HG02884 (cell line): ENCODE results near the gene FZD1.
"Not testable (repeated sequence)": the region's sequence is repeated elsewhere in the genome, so short reads cannot be mapped to it uniquely, and the experiment has no call there.

ENCODE experiments used
- ATAC-seq: cut with Tn5 transposase; IDR thresholded peaks from one replicate; pipeline ENCODE4 v1.9.1; 2021; ENCODE audit warnings: mild to moderate bottlenecking, moderate library complexity; ENCODE audit not compliant: unreplicated experiment

FZD1 gene

DNA sequence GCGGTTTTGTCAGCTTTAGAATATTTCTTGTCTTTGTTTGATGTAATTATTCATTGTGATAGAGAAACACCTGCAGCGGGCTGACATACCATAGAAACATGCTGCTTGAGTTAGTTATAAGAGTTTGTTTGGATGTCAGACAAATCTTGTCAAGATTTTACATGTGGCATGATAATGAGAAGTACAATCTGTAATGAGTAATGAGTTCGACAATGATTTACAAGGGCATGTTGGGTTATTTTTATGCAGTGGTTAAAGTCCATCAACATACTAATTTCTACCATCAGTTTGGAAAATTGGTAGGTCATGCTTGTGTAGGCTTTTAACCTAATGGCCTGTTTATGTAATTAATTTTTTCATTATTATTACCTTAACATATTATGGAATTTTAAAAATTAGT, 31.3 kb downstream of the FZD1 start:
- ATAC-seq = no peak

DNA sequence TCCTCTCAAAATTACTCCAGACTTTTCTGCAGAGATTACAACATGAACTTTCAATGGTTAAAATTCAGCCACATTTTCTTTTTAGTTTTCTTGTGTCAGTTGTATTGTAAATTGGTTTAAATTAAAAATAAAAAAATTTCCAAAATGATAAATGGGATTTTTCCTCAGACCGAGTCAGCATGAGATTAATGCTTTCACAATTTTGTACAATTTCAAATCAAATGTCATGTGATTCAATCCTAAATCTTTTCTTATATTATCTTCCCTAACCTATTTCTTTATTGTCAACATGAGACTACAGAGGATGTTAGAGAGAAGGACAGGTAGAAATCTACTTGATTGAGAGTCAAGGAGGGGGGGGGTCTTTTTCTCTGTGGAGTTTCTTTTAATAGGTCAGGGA, 33.7 kb downstream of the FZD1 start:
- ATAC-seq = no peak

DNA sequence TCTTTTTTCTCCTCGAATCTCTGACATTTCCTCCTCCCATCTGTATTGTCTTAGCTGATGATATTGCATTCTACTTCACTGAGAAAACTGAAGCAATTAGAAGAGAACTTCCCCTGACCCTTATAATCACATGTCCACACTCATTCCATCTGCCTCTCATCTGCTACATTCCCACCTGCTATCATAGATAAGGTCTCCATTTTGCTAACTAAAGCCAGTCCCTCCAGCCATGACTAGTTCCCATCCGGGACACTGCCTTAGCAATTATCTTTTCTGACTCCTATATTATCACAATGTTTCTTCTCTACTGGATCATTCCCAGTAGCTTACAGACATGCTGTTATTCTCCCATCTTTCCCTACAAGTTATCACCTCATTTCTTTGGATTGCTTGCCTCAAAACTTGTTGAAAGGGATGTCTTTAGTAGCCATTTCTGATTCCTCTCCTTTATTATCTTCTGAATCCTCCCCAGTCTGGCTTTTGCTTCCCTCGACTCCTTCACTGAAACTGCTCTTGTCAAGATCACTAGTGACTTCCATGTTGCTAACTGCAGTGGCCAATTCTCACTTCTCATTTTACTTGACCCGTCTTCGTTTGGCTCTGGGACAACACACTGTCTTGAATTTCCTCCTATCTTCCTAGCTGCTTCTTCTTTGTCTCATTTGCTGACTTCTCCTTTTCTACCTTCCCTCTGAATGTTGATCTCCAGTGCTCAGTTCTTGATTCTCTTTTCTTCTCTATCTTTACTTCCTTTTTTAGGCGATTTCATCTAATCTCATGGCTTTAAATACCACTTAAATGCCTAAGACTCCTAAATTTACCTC, 35.9 kb downstream of the FZD1 start:
- no peak for ATAC-seq

DNA sequence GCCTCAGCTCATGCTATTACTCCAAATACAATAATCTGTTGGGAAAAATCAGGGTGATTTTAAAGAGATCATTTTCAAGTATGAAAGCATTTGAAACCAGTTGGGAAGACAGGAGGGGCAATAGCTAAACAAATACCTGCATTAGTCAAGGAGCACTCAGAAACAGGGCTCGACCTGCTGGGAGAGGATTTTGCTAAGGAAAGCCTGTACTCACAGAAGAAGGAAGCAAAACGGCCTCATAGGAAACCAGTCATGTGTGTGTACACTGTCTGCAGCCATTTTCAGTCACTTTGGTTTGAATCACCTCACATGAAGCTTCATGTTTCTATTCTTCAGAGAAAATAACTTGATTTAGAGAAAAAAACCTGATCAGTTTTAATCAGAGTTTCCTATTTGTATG, 38.6 kb downstream of the FZD1 start:
- ATAC-seq = no peak

DNA sequence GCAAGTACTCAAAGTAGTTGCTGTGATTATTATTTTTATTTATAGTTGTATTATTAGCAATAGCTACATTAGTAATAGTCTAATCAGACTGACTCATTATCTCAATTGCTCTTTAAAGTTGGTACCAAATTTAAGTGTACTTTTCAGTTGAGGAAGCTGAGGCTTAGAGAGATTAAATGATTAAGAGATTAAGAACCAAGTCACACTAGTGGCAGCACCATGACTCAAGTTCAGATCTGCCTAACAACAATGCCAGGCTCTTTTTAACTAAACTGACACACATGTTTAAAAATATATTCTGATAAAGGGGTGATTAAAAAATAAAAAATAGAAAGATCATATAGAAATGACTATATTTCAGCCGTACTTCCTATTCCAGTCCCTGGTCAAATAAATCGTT, 42.0 kb downstream of the FZD1 start:
- ATAC-seq = no peak

DNA sequence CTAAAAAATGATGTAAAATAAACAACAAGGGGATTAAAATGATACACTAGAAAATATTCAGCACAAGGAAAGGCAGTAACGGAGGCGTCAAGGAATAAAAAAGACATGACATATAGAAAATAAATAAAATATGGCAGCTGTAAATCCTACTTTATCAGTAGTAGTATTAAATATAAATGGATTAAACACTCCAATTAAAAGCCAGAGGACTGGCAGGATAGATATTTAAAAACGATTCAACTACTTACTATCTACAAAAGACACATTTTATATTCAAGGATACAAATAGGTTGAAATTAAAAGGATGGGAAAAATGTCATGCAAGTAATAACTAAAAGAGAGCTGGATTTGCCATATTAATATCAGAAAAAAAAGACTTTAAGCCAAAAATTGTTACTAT, 43.2 kb downstream of the FZD1 start:
- ATAC-seq = no peak

DNA sequence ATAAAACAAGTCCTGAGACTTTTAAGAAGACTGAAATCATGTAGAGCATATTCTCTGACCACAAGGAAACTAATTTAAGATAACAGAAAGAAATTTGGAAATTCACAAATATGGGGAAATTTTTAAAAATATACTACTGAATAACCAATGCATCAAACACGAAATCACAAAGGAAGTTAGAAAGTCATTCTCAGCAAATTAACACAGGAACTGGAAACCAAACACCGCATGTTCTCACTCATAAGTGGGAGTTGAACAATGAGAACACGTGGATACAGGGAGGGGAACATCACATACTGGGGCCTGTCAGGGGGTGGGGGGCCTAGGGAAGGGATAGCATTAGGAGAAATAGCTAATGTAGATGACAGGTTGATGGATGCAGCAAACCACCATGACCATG, 44.0 kb downstream of the FZD1 start:
- not testable (repeated sequence) for ATAC-seq

DNA sequence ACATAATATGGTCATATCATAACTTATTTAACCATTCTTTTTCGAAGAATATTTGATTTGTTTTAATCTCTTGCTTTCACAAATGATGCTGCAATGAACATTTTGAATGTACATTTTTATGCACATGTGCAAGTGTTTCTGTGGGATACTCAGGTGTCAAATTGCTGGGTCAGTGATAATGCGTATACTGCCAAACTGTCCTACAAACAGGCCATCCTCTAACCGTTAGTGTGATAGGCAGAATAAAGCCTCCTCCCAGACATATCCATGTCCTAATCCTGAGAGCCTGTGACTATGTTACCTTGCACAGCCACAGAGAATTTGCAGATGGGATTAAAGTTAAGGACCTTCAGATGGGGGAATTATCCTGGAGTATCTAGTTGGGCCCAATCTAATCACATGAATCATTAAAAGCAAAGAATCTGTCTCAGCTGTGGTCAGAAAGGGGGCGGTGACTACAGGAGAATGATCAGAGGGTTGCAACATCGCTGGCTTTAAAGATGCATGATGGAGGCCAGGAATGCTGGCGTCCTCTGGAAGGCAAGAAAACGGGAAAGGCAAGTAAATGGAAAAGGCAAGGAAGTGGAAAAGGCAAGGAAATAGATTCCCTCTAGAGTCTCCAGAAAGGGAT, 46.7 kb downstream of the FZD1 start:
- ATAC-seq = no peak

DNA sequence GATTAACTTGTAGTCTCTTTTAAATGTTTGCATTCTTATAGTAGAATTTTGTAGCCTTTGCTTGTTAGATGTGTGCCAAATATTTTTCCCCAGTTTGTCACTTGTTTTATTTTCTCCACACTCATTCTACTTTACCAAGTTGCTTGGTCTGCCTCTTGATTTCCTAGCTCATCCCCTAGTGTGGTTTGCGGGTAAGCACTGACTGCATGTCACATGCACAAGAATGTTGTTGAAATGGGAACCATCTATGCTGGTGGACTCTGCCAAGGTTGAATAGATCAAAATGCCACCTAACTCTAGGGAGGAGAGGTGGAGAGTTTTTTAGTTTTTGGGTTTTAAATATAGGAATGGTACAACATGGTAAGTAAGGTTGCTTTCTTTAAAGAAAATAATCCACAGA, 47.6 kb downstream of the FZD1 start:
- no peak for ATAC-seq

DNA sequence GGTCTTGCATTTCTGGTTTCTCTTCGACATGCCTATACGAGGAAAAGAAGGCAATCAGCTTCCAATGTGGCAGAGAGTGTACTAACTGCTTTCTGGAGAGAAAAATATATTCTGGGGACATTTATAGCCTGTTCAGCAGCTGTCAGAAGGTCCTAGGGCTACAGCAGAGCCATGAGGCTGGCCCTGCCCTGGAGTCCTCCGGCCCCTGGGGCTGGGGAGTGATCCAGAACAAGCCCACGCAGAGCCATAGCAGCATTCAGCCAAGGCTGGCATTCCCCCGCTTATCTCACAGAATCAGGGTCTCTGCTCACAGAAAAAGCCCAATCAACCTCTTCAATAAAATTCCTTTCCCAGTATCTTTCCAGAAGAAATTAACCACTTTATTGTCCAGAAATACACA, 48.9 kb downstream of the FZD1 start:
- ATAC-seq = no peak

DNA sequence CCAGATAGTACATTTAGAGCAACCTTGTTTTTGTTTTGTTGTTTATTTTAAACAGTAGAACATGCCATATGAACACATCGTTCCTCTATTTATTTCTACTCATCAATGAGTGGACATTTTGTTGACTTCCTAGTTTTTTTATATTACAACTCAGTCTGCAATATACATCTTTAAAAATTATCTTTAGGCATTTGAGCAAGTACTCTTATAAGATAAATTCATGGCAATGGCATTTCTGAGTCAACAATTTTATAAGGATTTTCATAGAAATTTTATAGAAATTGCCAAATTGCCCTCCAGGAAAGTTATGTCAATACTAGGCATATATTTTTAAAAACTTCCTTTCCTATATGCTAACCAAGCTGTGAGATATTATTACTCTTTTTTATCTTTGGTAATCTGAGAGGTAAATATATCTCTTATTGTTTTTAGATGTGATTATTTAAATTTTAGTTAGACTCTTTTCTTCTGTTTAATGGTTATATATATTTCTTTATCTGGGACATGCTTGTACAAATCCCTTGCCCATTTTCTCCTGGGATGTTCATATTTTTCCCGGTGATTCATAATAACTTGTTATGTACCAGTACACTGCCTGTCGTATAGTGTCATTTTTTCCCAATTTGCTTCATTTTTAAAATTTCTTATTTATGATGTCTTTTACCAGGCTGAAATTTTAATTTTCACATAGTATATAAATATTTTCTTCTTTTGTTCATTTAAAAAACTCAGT, 50.5 kb downstream of the FZD1 start:
- ATAC-seq = no peak

DNA sequence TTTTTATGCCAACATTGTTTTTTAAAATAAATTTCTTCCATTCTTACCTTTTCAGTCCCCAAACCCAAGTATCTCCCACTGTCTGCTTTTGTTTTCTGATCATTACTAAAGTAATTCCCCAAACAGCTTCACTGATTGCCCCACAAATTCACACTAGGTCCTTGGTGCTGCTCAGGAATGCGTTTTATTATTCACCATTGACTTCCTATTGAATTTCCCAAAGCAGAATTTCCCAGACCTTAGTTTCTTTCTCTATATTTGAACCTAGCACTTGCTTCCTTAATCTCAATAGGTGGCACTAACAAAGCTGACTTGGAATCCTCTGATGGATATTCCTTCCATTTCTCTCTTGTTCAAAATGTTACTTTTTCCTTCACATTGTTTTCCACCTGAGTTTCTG, 52.2 kb downstream of the FZD1 start:
- ATAC-seq = no peak

DNA sequence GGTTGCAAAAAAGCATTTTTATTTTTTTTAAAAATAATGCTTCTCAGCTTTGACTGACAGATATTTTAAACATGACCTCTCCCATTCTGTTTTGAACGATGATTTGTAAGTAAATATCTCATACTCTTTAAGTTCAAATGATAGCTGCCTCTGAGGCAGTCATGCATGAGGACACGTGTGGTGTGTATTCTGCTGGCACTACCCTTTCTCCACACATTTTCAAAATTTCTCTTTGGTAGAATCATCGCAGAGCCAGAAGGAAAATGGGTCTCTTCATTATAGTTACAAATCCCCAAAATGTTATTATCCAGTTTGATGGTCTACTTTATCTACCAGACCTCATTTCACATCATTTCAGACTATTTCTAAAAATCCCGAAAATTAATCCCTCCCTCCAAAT, 55.1 kb downstream of the FZD1 start:
- no peak for ATAC-seq

DNA sequence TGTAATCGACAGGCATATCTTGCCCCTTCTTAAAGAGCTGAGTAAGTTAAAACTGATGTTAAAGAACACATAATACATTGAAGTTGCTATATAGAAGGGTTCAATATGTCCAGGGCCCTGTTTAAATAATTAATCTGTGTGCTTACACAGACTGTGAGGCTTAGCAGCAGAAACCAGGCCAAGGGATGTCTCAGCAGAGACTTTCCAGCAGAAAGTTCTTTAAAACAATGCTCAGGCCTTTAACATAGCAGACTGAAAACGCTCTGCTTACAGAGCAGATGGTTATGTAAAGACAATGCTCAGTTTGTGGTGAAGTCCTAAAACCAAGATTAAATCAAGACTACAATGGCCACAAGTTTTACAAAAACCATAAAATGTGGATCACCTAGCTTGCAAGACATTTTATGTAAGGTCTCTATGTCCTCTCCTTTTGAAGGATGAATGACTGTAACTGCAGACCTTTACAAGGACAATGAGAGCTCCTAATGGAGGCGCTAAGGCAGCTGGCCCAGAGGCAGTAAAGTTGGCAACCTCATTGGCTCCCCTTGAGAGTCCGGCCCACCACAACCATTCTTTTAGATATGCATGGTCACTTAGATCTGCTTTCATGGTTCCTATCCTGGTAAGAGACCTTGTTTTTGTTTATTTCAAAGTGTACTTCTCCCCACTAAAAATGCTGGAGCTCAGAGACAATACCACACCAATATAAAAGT, 56.3 kb downstream of the FZD1 start:
- no peak for ATAC-seq
